NCI-H2081 (cell line): ENCODE measurements around the gene RANBP3.
"Not testable (repeated sequence)": the region's sequence is repeated elsewhere in the genome, so short reads cannot be mapped to it uniquely, and the experiment has no call there.

Experiments used
- DNase-seq, 2 experiments: peaks; one replicate each; lab custom pipeline; 2025; lab: John Stamatoyannopoulos, UW

Gene RANBP3

DNA sequence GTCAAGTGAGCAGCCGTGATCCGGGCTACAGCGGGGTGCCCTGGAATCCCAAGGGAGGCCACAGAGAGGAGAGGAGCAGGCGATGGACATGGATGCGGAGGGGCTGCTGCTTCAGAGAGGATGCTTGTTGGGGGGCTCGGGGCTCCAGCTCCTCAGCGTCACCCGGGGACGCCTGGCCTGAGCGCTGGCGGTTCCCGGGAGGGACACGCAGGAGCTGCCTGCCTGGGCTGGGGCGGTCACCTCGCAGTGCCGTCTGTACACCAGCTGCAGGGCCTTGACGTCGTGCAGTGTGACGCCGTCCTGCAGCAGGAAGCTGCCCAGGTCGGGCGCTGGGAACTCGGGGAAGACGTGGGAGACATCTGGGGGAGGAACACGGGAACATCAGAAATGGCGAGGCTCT lies 29.9 kb upstream of the RANBP3 start:
- DNase-seq = no peak

DNA sequence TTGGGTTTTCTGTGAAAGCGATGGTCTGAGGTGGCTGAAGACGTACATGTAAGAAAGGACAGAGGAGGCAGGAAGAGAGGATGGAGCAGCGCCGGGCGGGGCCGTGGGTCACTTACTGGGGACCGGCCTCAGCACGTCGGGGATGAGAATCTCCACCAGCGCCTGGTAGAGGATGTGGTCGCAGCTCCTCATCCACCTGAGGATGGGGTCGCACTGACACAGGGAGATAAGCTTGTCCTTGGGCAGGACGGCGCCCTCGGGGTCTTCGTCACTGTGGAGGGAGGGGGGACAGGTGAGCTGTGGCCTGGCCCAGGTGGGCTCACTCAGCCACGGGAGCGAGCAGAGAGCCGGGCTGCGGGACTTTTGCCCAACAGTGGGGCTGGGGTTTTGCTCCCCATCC lies 29.0 kb upstream of the RANBP3 start:
- DNase-seq = no peak

DNA sequence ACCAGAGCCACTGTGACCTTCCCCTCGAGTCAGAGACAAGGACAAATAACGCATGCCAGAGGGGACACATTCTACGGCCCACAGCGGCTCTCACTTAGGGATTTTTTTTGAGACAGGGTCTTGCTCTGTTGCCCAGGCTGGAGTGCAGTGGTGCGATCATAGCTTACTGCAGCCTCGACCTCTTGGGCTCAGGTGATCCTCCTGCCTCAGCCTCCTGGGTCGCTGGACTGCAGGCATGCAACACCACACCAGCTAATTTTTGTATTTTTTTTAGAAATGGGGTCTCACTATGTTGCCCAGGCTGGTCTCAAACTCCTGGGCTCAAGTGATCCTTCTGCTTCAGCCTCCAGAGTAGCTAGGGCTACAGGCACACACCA lies 28.1 kb upstream of the RANBP3 start:
- DNase-seq = not testable (repeated sequence)

DNA sequence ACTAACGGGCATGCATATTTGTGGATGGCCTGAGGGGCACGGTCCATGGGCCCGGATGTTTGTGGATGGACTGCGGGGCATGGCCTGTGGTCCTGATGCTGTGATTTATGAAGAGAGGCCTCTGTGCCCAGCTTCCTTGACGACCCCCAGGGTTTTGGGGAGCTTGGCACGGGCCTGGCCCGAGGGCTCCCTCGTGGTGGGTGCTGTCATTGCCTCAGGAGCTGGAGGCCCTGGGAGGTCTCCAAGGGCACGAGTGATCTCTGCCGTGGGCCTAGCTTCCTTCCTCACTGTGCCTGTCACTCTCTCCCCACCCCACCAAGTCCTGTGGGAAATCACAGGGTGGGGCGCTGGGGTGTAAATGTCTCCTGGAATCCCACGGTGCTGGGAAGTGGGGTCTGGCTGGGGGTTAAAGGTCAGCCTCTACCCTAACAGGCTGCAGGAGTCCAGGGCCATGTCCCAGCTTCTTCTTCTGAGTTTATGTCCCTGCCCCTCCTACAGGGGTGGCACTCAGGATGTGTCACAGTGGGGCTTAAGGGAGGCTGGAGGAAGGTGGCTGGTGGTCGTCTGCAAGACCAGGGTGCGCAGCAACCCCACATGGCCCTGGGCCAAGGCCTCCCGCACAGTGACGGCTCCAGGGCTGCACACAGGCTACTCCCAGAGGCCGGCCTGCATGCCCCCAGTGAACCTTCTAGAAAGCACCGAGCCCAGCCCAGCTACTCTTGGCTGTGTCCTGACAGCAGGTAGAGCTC lies 27.6 kb upstream of the RANBP3 start:
- no peak for DNase-seq

DNA sequence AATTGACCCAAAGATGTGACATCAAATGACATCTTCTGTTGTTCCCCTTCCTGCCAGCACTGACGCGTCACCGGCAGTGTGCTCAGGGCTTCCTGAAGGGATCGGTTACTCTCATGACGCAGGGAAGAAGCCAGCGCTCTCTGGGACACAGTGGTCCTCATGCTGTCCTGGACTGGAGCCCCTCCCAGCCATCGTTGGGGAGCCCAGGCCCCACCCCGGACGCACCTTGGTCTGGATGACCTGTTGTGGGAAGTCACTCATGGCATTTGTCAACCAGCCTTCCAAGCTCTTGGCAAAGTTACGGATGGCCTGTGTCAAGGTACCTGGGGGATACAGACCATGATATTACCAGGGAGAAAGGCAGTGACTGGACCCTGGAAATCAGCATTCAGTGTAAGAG lies 26.0 kb upstream of the RANBP3 start:
- no peak for DNase-seq

DNA sequence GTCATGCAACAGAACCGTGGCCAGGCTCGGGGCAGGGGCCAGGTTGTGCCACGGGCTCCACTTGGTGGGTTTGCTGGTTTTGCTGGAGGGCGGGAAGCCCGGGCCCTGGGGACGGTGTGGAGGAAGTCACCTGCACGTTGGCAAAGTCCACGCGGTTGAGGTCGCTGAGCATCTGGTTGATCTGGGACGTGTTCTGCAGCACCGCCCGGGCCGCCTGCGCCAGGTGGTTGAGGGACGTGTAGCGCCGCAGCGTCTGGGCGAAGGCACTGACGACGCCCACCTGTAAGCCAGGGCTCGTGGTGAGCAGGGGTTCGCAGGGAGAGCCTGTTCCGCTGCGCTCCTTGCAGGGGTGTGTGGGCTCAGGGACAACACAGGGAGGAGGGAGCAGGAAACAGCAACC lies 24.7 kb upstream of the RANBP3 start:
- no peak for DNase-seq

DNA sequence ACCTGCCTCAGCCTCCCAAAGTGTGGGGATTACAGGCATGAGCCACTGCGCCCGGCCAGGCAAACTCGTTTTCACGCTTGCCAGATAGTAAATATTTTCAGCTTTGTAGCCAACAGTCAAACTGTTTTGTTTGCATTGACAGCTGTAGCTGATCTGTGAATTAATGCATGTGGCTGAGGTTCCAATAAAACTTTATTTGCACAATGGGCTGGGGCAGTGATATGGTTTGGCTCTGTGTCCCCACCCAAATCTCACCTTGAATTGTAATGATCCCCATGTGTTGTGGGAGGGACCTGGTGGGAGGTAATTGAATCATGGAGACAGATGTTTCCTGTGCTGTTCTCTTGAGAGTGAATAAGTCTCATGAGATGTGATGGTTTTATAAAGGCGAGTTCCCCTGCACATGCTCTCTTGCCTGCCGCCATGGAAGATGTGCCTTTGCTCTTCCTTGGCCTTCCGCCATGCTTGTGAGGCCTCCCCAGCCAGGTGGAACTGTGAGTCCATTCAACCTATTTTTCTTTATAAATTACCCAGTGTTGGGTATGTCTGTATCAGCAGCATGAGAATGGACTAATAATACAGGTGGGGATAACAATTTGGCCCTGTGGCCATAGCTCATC lies 22.4 kb upstream of the RANBP3 start:
- DNase-seq = no peak

DNA sequence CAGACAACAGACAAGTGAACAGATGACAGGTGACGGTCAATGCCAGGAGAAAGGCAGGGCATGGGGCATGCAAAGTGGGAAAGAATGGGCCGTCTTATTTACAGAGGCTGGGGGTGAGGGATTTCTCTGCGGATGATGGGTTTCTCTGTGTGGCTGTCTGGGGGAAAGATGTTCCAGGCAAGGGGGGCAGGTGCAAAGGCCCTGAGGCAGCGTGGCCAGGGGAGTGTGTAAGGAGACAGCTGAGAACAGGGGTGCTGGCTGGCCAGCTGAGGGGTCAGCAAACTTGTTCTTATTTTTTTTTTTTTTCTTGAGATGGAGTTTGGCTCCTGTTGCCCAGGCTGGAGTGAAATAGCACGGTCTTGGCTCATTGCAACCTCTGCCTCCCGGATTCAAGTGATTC lies 21.8 kb upstream of the RANBP3 start:
- DNase-seq = no peak

DNA sequence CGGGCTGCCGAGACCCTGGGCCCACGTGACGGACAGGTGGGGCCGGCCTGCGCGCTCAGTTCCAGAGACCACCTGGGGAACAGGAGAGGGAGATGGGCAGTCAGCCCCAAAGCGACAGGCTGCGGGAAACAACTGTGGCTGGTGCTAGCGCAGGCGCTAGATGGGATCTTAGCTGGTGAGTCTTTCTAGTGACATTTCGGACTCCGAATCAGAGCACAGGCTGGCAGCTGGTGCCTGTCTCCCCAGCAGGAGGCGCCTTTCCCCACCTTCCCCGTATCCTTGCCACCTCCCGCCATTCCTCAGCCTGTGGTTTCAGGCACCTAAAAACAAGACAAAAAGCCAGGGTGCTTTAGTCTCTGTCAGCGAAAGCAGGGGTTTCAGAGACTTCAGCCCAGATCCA lies 19.4 kb upstream of the RANBP3 start:
- DNase-seq = no peak

DNA sequence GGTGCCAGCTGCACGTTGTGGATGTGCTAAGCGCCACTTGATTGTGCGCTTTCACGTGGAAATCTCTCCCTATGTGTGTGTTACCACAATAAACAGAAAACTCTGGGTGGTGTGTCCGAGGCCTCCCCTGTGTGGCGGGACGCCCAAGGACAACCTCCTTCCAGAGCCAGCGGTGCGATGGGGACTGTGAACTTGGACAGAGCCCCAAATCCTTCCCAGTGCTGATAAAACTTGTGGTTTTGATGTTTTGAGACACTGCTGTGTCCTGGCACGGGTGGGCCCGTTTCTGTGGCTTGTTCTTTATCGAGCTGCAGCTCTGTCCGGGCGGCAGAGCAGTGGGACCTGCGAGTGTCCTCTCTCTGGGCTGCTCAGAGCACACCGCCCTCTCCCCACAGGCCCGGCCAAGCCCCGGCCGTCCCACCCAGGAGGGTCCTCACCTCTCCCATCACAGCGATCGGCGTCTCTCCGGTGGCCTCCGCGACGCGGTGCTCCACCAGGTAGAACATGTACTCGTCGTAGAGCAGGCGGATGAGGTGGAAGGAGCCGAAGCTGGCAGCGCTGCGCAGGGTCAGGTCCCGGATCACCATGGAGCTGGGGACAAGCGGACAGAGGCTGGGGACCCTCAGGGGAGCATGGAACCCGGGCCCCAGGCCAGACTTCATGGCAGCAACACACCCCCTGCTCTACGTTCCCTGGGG lies 18.8 kb upstream of the RANBP3 start:
- DNase-seq = no peak

DNA sequence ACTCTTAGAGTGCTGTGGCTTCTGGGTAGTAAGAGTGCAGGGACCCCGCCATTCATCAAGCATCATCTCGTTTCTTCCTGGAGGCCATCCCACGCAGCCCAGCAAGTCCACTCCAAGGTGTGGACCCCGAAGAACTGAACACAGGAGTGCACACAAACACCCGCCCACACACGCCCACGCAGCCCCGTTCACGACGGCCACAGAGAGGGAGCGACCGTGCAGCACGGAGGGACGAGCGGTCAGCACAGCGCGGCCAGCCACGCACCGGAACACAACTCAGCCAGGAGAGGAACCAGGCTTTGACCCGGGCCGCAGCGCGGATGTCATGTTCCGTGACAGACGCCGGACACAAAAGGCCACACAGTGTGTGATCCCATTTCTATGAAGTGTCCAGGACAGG lies 18.2 kb upstream of the RANBP3 start:
- DNase-seq = no peak

DNA sequence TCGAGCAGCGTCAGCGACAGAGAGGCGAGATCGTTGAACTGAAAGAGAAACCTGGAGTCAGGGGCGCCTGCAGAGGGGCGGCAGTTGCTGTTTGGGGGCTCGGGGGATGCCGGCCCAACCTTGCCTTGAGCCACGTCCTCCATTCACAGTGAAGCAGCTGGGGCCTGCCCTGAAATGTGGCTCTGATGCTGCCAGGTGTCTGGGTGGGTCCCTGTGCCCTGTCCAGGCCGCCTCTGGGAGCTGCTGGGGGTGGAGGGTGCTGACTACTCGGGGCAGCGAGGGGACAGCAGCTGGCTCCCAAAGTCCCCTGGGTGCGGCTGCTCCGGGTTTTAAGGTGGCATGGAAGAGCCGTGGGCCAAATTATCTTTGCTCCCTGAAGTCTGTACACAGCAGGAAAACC lies 17.7 kb upstream of the RANBP3 start:
- DNase-seq = no peak

DNA sequence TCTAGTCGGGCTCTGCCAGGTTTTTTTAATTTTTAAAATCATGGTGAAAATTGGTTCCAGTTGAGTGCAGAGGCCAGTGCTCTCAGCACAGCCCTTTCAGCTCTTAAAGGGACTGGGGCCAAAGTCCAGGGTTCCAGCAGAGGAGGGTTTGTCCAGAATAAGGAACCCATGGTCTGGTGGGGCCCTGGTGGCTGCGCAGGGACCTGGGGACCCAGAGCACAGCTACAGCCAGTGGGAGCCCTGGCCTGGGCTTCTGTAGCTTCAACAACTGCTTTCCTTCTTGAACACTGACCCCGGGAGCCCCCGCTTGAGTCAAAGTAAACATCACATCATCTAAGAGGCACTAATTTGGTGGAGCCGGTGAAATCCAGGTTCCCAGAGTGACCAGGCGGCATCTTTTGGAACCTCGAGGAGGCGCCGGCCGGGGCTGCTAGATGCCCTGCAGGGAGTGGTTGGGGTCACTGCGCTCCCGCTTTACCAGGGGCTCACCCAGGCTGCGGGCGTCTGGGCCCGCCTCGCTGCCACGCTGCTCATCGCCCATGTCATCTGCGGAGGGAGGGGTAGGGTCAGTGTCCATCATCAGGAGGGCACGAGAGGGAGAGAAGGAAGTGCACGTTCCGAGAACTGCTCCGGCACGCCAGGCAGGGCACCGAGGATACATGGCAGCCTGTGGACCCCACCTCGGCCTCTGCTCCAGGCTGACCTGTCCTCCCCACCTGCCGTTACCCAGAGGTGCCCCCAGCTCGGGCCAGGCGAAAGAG lies 16.6 kb upstream of the RANBP3 start:
- DNase-seq = no peak

DNA sequence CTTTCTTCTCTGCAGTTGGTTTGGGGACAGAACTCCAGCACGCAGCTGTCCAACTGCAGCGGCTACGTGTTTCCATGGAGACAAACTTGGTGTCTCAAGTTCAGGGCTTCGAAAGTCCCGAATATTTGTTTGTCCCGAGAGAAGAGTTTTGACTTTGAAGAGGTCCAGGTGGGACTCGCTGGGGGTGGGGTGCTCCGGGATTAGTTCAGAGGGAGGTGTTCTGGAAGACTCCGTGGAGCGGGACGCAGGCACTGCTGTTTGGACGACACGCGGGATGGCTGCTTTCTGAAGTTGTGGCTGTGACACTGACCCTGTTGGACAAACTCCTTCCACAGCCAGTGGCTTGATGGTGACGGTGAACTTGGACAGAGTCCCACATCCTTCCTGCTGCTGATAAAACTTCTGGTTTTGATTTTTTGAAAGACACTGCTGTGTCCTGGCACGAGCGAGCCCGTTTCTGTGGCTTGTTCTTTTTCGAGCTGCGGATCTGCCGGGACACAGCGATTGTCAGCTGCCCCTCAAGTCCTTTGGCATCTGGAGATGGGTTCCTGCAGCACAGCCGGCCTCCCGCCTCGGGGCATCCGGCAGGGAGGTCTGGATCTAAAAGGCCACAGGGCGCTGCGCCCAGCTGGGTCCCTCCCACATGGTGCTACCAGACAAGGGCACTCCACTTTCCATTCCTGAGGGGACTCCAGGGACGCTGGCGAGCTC lies 15.9 kb upstream of the RANBP3 start:
- DNase-seq = no peak

DNA sequence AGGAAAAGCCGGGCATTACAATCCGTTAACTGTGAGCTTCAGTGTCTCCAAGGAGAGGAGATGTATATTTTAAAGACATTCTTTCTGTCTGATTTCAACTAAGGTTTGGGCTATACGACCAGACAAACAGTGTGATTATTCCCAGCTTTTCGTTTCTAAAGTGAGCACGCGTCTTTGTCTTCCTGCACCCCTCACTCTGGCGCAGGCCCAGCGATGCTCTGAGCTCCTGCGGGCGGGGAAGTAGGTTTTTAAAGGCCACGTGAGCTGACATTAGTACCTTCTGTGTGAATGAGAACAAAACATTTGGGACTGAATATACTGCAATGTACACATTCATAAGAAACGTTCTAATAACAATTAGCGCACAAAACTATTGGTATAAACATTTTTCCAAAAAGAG lies 15.3 kb upstream of the RANBP3 start:
- DNase-seq = no peak

DNA sequence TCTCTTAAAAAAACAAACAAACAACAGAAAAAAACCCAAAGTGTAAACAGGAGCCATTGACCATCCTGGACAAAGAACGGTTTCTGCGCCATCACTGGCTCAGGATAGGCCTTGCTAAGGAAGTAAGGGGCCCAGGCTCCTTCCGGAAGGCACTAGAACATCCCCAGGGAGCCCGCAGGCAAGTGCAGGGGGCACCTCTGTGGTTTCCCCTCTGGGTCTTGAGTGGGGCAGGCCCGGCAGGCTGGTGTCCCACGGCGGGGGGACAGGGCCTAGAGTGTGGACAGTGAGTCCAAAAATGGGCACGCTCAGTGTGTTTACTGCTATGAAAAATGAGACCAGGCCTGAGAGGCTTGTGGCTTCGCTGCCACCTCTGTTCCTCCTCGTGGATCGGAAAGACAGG lies 14.8 kb upstream of the RANBP3 start:
- DNase-seq = no peak

DNA sequence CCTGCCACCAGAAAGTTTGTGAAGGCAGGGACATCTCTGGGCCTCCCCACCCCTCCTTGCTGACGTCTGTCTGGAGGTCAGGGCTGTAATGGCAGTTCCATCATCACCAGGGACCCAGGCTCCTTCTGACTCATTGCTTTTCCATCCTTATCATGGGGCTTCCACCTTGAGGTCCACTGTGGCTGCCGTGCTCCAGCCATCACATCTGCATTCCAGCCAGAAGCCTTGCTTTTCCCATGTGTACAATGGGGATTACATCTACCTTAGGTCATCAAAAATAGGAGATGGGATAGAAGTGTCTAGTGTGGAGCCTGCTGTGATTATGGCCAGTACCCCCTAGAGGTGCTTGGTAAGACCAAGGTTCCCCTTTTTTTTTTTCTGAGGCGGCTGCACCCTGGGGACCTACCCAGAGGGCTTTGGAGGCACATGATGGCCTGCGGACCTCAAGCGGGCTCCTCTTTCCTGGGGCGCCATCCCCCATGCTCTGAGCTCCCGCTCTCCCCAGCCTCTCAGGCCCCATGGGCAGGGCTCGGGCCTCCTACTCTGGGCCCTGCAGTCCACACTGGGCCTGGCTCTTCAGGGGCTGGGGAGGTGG lies 13.4 kb upstream of the RANBP3 start:
- DNase-seq = no peak

DNA sequence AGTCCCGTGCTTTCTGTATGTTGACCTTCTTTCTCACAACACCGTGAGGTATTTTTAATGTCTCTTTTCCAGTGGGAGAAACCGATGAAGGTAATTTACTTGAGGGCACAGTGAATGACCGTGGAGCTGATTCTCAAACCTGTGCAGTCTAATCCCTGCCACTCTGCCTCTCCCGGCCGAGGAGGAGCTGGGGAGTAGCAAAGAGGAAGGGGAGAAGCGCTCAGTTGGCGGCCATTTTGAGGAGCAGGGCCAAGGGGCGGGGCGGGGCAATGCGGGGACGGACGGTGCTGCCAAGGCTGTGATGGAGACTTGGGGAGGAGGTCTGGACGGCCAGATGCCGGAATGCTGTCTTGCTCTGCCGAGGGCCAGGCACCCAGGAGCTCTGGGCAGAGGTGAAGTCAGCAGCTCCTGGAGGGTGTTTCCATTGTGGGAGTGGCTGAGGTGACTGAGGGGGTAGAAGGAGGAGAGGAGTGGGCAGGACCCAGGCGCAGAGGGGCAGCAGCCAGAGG lies 12.4 kb upstream of the RANBP3 start:
- DNase-seq = no peak

DNA sequence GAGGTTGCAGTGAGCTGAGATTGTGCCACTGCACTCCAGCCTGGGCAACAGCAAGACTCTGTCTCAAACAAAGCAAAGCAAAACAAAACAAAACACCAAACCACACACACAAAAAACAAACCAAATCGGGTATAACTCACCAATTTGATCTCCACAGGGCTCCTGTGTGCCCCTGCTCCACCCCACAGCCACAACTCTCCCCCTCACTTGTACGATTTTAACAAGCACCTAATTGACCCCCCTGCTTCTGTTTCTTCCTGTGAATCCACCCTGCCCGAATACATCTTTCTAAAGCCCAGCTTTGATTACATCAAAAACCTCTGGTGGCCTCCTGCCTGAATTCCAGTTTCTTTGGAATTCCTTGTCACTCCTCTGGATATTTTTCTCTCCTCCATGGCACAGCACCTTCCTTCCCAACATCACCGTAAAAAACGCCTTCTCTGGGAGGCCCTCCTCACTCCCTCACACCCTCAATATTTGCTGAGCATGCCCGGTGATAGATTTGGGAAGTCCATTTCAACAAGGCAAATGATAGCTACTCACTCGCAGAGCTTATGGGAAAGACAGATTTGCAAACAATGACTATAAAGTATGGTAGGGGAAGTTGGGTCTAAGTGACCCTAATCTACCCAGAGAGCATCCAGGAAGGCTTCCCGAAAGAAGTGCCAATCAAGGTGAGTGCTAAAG lies 11.6 kb upstream of the RANBP3 start:
- DNase-seq = no peak

DNA sequence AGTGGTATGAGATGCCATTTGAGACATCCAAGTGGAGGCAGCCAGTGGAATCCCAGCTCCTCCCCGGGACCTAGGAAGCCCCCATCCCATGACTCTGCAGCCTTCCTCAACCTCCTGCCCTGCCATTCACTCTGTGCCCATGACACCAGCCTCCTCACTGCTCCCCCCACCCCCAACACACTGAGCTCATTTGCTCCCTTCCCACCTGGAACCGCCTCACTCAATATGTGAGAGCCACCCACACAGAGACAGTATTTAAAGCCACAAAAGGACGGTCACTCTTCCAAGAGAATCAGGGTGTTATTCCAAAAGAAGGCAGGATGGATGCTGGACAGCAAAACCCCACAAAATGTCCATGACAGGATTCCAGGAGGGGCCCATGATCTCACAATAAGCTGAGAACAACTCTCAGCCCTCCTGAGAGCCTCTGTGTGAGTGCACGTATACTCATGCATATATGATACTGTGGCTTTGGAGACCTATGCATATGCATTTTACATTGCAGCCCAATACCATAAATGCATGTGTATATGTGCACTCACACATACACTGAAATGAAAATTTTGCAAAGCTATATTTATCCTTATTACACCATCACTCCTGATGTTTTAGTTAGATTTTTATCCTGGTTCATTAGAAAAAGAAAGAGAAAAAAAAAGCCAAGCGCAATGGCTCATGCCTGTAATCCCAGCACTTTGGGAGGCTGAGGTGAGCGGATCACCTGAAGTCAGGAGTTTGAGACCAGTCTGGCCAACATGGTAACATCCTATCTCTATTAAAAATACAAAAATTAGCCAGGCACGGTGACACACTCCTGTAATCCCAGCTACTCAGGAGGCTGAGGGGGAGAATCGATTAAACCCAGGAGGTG lies 10.8 kb upstream of the RANBP3 start:
- no peak for DNase-seq
